ENCODE results near the gene UQCR10. TPM values are rescaled to one million over a fixed set of nuclear protein-coding genes. Genes with fewer than 3 reads are reported as not detected.

Gene UQCR10
- total and polyA plus RNA-seq, 9 of the 15 experiments (the other 6 are each of a cell fraction or from before 2014, with no cell fraction given) = 128 to 903 (median 163) TPM

DNA sequence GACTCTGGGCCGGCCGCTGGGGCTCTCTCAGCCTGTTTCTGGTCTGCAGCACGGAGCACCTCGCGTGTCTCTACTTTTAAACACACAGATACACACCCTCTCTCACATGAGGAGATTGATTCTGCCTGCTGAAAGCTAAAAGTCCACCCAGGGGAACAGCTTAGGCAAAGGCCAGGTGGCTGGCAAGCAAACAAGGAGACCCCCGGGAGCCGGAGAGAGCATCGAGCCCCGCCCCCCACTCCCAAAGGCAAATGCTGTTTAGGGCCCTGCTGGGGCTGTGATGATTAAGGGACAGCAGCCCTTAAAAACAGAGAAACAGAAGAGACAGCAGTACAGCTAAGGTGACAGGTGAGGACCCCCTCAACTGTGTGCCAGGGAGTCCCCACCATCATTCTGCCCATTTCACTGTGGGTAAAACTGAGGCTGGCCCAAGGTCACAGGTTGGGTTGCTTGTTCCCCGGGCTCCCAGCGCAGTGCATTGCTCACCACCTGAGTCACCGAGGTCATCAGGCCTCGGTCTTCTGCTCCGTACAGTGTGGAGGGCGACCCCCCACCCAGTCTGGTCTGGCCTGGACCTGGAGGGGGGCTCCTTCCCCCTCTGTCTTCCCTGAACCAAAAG is 40.5 kb upstream of the UQCR10 start:
- Histone ChIP-seq H3K27me3 (ENCODE audit: control insufficient read depth in 2 of 2, insufficient read depth in 2 of 2, low read length in 2 of 2) (no peaks in the 10 kb centered on the region; a peak in 1 of 5 replicates), H3K4me1 (replicated peaks in 1 of 2; ENCODE audit: control insufficient read depth in 2 of 2, insufficient read depth in 2 of 2, low read length in 2 of 2) (peaks cover 14 to 39% of the 10 kb centered on the region in 2 experiments; a peak in 4 of 5 replicates), H3K27ac (ENCODE audit: extremely low read depth, low read depth, low read length) (no peak overlapping the region), H3K79me2 (ENCODE audit: control insufficient read depth, insufficient read depth, low read length) (no peaks in the 10 kb centered on the region), H3K4me3 (no peak overlapping the region), H3K9ac (ENCODE audit: insufficient read depth in 1 of 2, low read depth in 2 of 2, low read length in 2 of 2) (peak overlapping the region; percentile 30 to 78; a peak in 2 of 4 replicates), H3K4me2 (ENCODE audit: insufficient read depth, low read length) (peak overlapping the region; percentile 37; the same call in 1 of the 2 replicates), H4K20me1 (replicated peaks; ENCODE audit: control insufficient read depth, insufficient read depth, low read length) (no peaks in the 10 kb centered on the region), H2AFZ (ENCODE audit: low read depth, low read length) (peak overlapping the region; percentile 70), H3K9me1 (ENCODE audit: control insufficient read depth, insufficient read depth, low read length) (peaks cover 4% of the 10 kb centered on the region), H3K9me3 (replicated peaks; ENCODE audit: control insufficient read depth, insufficient read depth, low read depth, low read length) (no peaks in the 10 kb centered on the region), H3K36me3 (ENCODE audit: control insufficient read depth, insufficient read depth, low read length) (no peaks in the 10 kb centered on the region)
- FAIRE-seq (no peak), ATAC-seq (peak; percentile 23; the same call in 2 of the 3 replicates), DNase-seq (ENCODE audit: extremely low read depth in 1 of 4, low spot score in 3 of 4) (no peak)
- in situ Hi-C loops (cut with MboI) = no loop called here
- intact Hi-C loops (cut with micrococcal nuclease) = loop anchor here (5.0 kb wide), 1 partner anchor 281 kb away; no protein-coding TSS in a partner anchor
- POLR2A ChIA-PET = no interaction called here
- CTCF ChIA-PET (ENCODE audit: low intra/inter-chr PET ratio) = interaction anchor here (0.9 to 2.3 kb wide), 3 partner anchors 37 to 362 kb away, joined by 3 to 14 read pairs (median 3); no protein-coding TSS in a partner anchor
- TF ChIP-seq ZNF507 (tag; conservative IDR thresholded peaks at IDR 0.05) = no peak
- TF ChIP-seq RBM25 (IDR thresholded peaks at IDR 0.05; ENCODE audit: low read depth, low read length, severe bottlenecking) = peak; percentile 83
- peak; percentile 75 for TF ChIP-seq SMARCA5 (IDR thresholded peaks at IDR 0.05)
- TF ChIP-seq NFATC3 (IDR thresholded peaks at IDR 0.05) = no peak
- TF ChIP-seq ESRRA (IDR thresholded peaks at IDR 0.05; ENCODE audit: borderline replicate concordance, low read depth) = peak; percentile 100
- TF ChIP-seq, protein P1, sequence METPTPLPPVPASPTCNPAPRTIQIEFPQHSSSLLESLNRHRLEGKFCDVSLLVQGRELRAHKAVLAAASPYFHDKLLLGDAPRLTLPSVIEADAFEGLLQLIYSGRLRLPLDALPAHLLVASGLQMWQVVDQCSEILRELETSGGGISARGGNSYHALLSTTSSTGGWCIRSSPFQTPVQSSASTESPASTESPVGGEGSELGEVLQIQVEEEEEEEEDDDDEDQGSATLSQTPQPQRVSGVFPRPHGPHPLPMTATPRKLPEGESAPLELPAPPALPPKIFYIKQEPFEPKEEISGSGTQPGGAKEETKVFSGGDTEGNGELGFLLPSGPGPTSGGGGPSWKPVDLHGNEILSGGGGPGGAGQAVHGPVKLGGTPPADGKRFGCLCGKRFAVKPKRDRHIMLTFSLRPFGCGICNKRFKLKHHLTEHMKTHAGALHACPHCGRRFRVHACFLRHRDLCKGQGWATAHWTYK (CRISPR knock-in tag; IDR thresholded peaks at IDR 0.05) = no peak
- no peak for TF ChIP-seq KLF16 (IDR thresholded peaks at IDR 0.05)
- TF ChIP-seq, protein P2, sequence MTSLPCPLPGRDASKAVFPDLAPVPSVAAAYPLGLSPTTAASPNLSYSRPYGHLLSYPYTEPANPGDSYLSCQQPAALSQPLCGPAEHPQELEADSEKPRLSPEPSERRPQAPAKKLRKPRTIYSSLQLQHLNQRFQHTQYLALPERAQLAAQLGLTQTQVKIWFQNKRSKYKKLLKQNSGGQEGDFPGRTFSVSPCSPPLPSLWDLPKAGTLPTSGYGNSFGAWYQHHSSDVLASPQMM (CRISPR knock-in tag; IDR thresholded peaks at IDR 0.05) = no peak
- TF ChIP-seq, protein P3, sequence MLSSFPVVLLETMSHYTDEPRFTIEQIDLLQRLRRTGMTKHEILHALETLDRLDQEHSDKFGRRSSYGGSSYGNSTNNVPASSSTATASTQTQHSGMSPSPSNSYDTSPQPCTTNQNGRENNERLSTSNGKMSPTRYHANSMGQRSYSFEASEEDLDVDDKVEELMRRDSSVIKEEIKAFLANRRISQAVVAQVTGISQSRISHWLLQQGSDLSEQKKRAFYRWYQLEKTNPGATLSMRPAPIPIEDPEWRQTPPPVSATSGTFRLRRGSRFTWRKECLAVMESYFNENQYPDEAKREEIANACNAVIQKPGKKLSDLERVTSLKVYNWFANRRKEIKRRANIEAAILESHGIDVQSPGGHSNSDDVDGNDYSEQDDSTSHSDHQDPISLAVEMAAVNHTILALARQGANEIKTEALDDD (IDR thresholded peaks at IDR 0.05) = no peak
- TF ChIP-seq, protein P4, sequence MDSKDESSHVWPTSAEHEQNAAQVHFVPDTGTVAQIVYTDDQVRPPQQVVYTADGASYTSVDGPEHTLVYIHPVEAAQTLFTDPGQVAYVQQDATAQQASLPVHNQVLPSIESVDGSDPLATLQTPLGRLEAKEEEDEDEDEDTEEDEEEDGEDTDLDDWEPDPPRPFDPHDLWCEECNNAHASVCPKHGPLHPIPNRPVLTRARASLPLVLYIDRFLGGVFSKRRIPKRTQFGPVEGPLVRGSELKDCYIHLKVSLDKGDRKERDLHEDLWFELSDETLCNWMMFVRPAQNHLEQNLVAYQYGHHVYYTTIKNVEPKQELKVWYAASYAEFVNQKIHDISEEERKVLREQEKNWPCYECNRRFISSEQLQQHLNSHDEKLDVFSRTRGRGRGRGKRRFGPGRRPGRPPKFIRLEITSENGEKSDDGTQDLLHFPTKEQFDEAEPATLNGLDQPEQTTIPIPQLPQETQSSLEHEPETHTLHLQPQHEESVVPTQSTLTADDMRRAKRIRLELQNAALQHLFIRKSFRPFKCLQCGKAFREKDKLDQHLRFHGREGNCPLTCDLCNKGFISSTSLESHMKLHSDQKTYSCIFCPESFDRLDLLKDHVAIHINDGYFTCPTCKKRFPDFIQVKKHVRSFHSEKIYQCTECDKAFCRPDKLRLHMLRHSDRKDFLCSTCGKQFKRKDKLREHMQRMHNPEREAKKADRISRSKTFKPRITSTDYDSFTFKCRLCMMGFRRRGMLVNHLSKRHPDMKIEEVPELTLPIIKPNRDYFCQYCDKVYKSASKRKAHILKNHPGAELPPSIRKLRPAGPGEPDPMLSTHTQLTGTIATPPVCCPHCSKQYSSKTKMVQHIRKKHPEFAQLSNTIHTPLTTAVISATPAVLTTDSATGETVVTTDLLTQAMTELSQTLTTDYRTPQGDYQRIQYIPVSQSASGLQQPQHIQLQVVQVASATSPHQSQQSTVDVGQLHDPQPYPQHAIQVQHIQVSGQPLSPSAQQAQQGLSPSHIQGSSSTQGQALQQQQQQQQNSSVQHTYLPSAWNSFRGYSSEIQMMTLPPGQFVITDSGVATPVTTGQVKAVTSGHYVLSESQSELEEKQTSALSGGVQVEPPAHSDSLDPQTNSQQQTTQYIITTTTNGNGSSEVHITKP (IDR thresholded peaks at IDR 0.05; ENCODE audit: partially characterized antibody) = no peak
- peak; percentile 82 for TF ChIP-seq BCOR (IDR thresholded peaks at IDR 0.05)
- TF ChIP-seq KDM1A (IDR thresholded peaks at IDR 0.05) = 0 out of 4 replicates have a peak, but pooled peaks of 1 of the 2 experiments have one; percentile 12
- TF ChIP-seq, protein P5, sequence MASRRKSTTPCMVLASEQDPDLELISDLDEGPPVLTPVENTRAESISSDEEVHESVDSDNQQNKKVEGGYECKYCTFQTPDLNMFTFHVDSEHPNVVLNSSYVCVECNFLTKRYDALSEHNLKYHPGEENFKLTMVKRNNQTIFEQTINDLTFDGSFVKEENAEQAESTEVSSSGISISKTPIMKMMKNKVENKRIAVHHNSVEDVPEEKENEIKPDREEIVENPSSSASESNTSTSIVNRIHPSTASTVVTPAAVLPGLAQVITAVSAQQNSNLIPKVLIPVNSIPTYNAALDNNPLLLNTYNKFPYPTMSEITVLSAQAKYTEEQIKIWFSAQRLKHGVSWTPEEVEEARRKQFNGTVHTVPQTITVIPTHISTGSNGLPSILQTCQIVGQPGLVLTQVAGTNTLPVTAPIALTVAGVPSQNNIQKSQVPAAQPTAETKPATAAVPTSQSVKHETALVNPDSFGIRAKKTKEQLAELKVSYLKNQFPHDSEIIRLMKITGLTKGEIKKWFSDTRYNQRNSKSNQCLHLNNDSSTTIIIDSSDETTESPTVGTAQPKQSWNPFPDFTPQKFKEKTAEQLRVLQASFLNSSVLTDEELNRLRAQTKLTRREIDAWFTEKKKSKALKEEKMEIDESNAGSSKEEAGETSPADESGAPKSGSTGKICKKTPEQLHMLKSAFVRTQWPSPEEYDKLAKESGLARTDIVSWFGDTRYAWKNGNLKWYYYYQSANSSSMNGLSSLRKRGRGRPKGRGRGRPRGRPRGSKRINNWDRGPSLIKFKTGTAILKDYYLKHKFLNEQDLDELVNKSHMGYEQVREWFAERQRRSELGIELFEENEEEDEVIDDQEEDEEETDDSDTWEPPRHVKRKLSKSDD (conservative IDR thresholded peaks at IDR 0.05; ENCODE audit: low read length) = no peak
- no TSS peak for BruUV-seq (replicated peaks)
- 39% methylated on average over 10 of the region's 15 CpGs for whole genome bisulfite sequencing (ENCODE audit: insufficient coverage, low coverage, missing lambda C conversion rate)
